ENCODE data around the gene TSPAN4. TPM values are rescaled to one million over a fixed set of nuclear protein-coding genes. Genes with fewer than 3 reads are reported as not detected.

Gene TSPAN4
- total RNA-seq, 2 experiments from 2014 or later: 5.2 to 6.0 TPM

GRCh38 chr11:911031-911889, 68.6 kb downstream of the TSPAN4 start:
- CTCF ChIA-PET: interaction anchor here (0.6 to 1.3 kb wide), 4 partner anchors 13 to 37 kb away, joined by 3 to 11 read pairs (median 4); partner anchors contain the start of gene AP2A2
- Mint-ChIP-seq H3K4me1 (peaks cover 24% of the 10 kb centered on the region), H3K27ac (peak overlapping the region; percentile 88), H3K4me3 (peak overlapping the region; percentile 80), H3K36me3 (ENCODE audit: low read depth) (peaks cover 10% of the 10 kb centered on the region), H3K9me3 (ENCODE audit: low read depth) (no peaks in the 10 kb centered on the region), H3K27me3 (no peaks in the 10 kb centered on the region)
- DNase-seq (peak; percentile 64), ATAC-seq (peak; percentile 28)
- POLR2A ChIA-PET: interaction anchor here (1.1 kb wide), 1 partner anchor 13 kb away, joined by 5 read pairs; no protein-coding TSS in a partner anchor
- intact Hi-C loops (cut with DNase I, micrococcal nuclease): loop anchor here in 1 of 2 experiments (5.0 kb wide), 1 partner anchor 64 kb away; no protein-coding TSS in a partner anchor

GRCh38 chr11:911890-912219, 69.2 kb downstream of the TSPAN4 start:
- Mint-ChIP-seq H3K4me1 (peaks cover 24% of the 10 kb centered on the region), H3K27ac (peak overlapping the region; percentile 88), H3K4me3 (peak overlapping the region; percentile 80), H3K9me3 (ENCODE audit: low read depth) (no peaks in the 10 kb centered on the region), H3K27me3 (no peaks in the 10 kb centered on the region), H3K36me3 (ENCODE audit: low read depth) (peaks cover 5% of the 10 kb centered on the region)
- CTCF ChIA-PET: interaction anchor here (0.6 to 1.3 kb wide), 3 partner anchors 13 to 36 kb away, joined by 3 to 11 read pairs (median 4); partner anchors contain the start of gene AP2A2
- POLR2A ChIA-PET: interaction anchor here (1.1 kb wide), 1 partner anchor 13 kb away, joined by 5 read pairs; no protein-coding TSS in a partner anchor
- DNase-seq (no peak), ATAC-seq (no peak)
- intact Hi-C loops (cut with DNase I, micrococcal nuclease): loop anchor here in 1 of 2 experiments (5.0 kb wide), 1 partner anchor 65 kb away; no protein-coding TSS in a partner anchor

- no peak for ATAC-seq
- H3K27me3 Mint-ChIP-seq: no peaks in the 10 kb centered on the region
- POLR2A ChIA-PET: interaction anchor here (1.1 kb wide), 1 partner anchor 12 kb away, joined by 5 read pairs; no protein-coding TSS in a partner anchor
Observed at GRCh38 chr11:912266-912665, 69.6 kb downstream of the TSPAN4 start.

DNA sequence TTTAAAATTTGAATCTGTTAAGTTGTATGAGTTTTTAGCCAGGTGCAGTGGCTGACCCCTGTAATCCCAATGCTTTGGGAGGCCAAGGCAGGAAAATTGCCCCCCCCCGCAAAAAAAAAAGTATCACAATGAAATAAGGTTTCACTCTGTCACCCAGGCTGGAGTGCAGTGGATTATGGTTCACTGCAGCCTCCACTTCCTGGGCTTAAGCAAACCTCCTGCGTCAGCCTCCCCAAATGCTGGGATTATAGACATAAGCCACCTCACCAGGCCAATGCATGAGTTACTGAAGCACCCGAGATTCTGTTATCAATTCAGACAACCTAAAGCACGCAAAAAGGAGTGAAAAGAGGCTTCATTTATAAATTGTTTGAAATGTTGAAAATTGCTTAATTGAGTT, 70.4 kb downstream of the TSPAN4 start:
- DNase-seq (no peak), ATAC-seq (no peak)
- ChIA-PET POLR2A (no interaction called here), CTCF (no interaction called here)
- Mint-ChIP-seq H3K4me3 (no peak overlapping the region), H3K4me1 (peaks cover 22% of the 10 kb centered on the region), H3K27me3 (no peaks in the 10 kb centered on the region), H3K27ac (no peak overlapping the region), H3K36me3 (ENCODE audit: low read depth) (peaks cover 3% of the 10 kb centered on the region), H3K9me3 (ENCODE audit: low read depth) (no peaks in the 10 kb centered on the region)
- intact Hi-C loops (cut with DNase I, micrococcal nuclease): loop anchor here in 1 of 2 experiments (5.0 kb wide), 1 partner anchor 66 kb away; no protein-coding TSS in a partner anchor

More at GRCh38 chr11:912266-912665, 69.6 kb downstream of the TSPAN4 start:
- Mint-ChIP-seq H3K4me1 (peaks cover 24% of the 10 kb centered on the region), H3K4me3 (peak overlapping the region; percentile 80), H3K9me3 (ENCODE audit: low read depth) (no peaks in the 10 kb centered on the region), H3K27ac (no peak overlapping the region), H3K36me3 (ENCODE audit: low read depth) (peaks cover 3% of the 10 kb centered on the region)
- CTCF ChIA-PET: interaction anchor here (0.6 to 1.3 kb wide), 2 partner anchors 12 to 22 kb away, joined by 3 to 11 read pairs; partner anchors contain the start of gene AP2A2
- DNase-seq: no peak
- intact Hi-C loops (cut with DNase I, micrococcal nuclease): loop anchor here in 1 of 2 experiments (5.0 kb wide), 1 partner anchor 65 kb away; no protein-coding TSS in a partner anchor

DNA sequence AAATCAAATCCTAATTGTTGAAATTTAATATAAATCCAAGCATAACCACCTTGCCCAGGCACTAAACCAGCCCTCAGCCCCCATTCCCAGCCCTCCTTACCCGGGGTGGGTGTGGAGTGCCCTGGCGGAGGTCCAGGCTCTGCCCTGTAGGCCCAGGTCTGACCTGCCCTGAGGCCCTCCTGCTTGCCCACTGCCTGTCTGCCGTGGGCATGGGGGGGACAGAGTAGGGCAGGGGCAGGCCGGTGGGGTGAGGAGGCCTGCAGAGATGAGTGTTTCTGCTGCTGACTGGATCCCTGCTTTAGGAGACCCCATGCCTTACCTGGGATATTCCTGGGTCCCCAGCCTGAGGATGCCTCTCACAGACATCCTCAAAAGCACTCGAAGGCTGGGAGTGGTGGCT, 71.6 kb downstream of the TSPAN4 start:
- intact Hi-C loops (cut with DNase I, micrococcal nuclease): loop anchor here in 1 of 2 experiments (5.0 kb wide), 1 partner anchor 67 kb away; no protein-coding TSS in a partner anchor
- Mint-ChIP-seq H3K36me3 (ENCODE audit: low read depth) (no peaks in the 10 kb centered on the region), H3K4me3 (no peak overlapping the region), H3K4me1 (peaks cover 14% of the 10 kb centered on the region), H3K27me3 (no peaks in the 10 kb centered on the region), H3K9me3 (ENCODE audit: low read depth) (no peaks in the 10 kb centered on the region), H3K27ac (no peak overlapping the region)
- POLR2A ChIA-PET: no interaction called here
- CTCF ChIA-PET: no interaction called here
- ATAC-seq (no peak), DNase-seq (no peak)

GRCh38 chr11:914747-915501, 72.3 kb downstream of the TSPAN4 start:
- intact Hi-C loops (cut with DNase I, micrococcal nuclease): loop anchor here in 1 of 2 experiments (5.0 kb wide), 1 partner anchor 68 kb away; no protein-coding TSS in a partner anchor
- Mint-ChIP-seq H3K36me3 (ENCODE audit: low read depth) (no peaks in the 10 kb centered on the region), H3K4me1 (peaks cover 8% of the 10 kb centered on the region), H3K9me3 (ENCODE audit: low read depth) (no peaks in the 10 kb centered on the region), H3K27me3 (no peaks in the 10 kb centered on the region), H3K4me3 (no peak overlapping the region), H3K27ac (no peak overlapping the region)
- ATAC-seq (no peak), DNase-seq (no peak)
- CTCF ChIA-PET: no interaction called here
- POLR2A ChIA-PET: no interaction called here

Other genes with a start within 250 kb of the TSPAN4 start
- gene IRF7, start 226.9 kb upstream of the TSPAN4 start, total RNA-seq: 10 to 100 TPM; 57.1 to 62.6 TPM
- gene CDHR5, start 217.9 kb upstream of the TSPAN4 start, total RNA-seq: not detected
- not detected for gene SCT, start 215.7 kb upstream of the TSPAN4 start, total RNA-seq
- under 1 TPM; 0.30 to 0.47 TPM for gene DRD4, start 205.6 kb upstream of the TSPAN4 start, total RNA-seq
- 10 to 100 TPM; 47.4 to 56.6 TPM for gene DEAF1, start 147.6 kb upstream of the TSPAN4 start, total RNA-seq
- 10 to 100 TPM; 11.4 to 11.9 TPM for gene TMEM80, start 147.0 kb upstream of the TSPAN4 start, total RNA-seq
- gene EPS8L2, start 136.6 kb upstream of the TSPAN4 start, total RNA-seq: 10 to 100 TPM in 1 of 2 experiments, 1 to 10 TPM in 1; 8.0 to 10.5 TPM
- 100 to 1,000 TPM; 239 to 246 TPM for gene TALDO1, start 95.4 kb upstream of the TSPAN4 start, total RNA-seq
- 10 to 100 TPM; 45.7 to 59.8 TPM for gene GATD1, start 65.4 kb upstream of the TSPAN4 start, total RNA-seq
- gene CEND1, start 52.8 kb upstream of the TSPAN4 start, total RNA-seq: 1 to 10 TPM in 1 of 2 experiments, under 1 TPM in 1; 0.50 to 1.1 TPM
- 10 to 100 TPM; 33.9 to 36.6 TPM for gene SLC25A22, start 44.6 kb upstream of the TSPAN4 start, total RNA-seq
- gene PIDD1, start 37.6 kb upstream of the TSPAN4 start, total RNA-seq: 10 to 100 TPM; 21.1 to 29.1 TPM
- 1,000 to 10,000 TPM; 2,132 to 3,230 TPM for gene RPLP2, start 32.9 kb upstream of the TSPAN4 start, total RNA-seq
- gene PNPLA2, start 23.9 kb upstream of the TSPAN4 start, total RNA-seq: 10 to 100 TPM; 24.7 to 26.2 TPM
- gene CRACR2B, start 14.9 kb upstream of the TSPAN4 start, total RNA-seq: under 1 TPM; 0.33 to 0.50 TPM
- gene CD151, start 9.9 kb upstream of the TSPAN4 start, total RNA-seq: 10 to 100 TPM; 36.8 to 38.6 TPM
- gene POLR2L, start 323 bp upstream of the TSPAN4 start, total RNA-seq: 10 to 100 TPM; 74.6 to 79.4 TPM
- 10 to 100 TPM; 60.4 to 75.3 TPM for gene CHID1, start 68.0 kb downstream of the TSPAN4 start, total RNA-seq
- 10 to 100 TPM; 43.5 to 71.6 TPM for gene AP2A2, start 83.0 kb downstream of the TSPAN4 start, total RNA-seq
- not detected for gene MUC6, start 193.9 kb downstream of the TSPAN4 start, total RNA-seq
- not detected for gene MUC2, start 232.0 kb downstream of the TSPAN4 start, total RNA-seq